GM23248 (cell line): ENCODE results near the gene PIH1D1. TPM values are rescaled to one million over a fixed set of nuclear protein-coding genes. Genes with fewer than 3 reads are reported as not detected.

Experiments used
- DNase-seq: peaks from one replicate; pipeline ENCODE4 v3.0.0-alpha.2; 2015
- H2AFZ ChIP-seq: fragments of 200-600 bp; sonication (generic); 2 replicates; pipeline ENCODE4 v1.6.1; 2016; ENCODE audit warnings: antibody characterized with exemption
- H3F3A ChIP-seq: fragments of 200-600 bp; sonication (generic); 2 replicates; pipeline ENCODE4 v1.6.1; 2016; ENCODE audit warnings: mild to moderate bottlenecking, antibody characterized with exemption, mixed run types; ENCODE audit not compliant: insufficient read depth
- H3K27ac ChIP-seq: fragments of 200-600 bp; sonication (generic); 2 replicates; pipeline ENCODE4 v1.5.1; 2016; ENCODE audit warnings: mild to moderate bottlenecking
- H3K27me3 ChIP-seq: fragments of 200-600 bp; sonication (generic); replicated peaks from 2 replicates; pipeline ENCODE4 v1.6.1; 2016; ENCODE audit warnings: mild to moderate bottlenecking; ENCODE audit not compliant: insufficient read depth
- H3K36me3 ChIP-seq: fragments of 200-600 bp; sonication (generic); 2 replicates; pipeline ENCODE4 v1.6.1; 2016; ENCODE audit warnings: low read depth, mild to moderate bottlenecking
- H3K4me1 ChIP-seq: fragments of 200-600 bp; sonication (generic); 2 replicates; pipeline ENCODE4 v1.6.1; 2016; ENCODE audit warnings: mild to moderate bottlenecking; ENCODE audit not compliant: insufficient read depth
- H3K4me2 ChIP-seq: fragments of 200-600 bp; sonication (generic); one replicate; pipeline ENCODE4 v1.6.1; 2016; ENCODE audit warnings: mild to moderate bottlenecking; ENCODE audit not compliant: unreplicated experiment
- H3K4me3 ChIP-seq: fragments of 200-600 bp; sonication (generic); 2 replicates; pipeline ENCODE4 v1.5.1; 2016; ENCODE audit warnings: mild to moderate bottlenecking
- H3K79me2 ChIP-seq: fragments of 200-600 bp; sonication (generic); 2 replicates; pipeline ENCODE4 v1.6.1; 2016; ENCODE audit warnings: mild to moderate bottlenecking; ENCODE audit not compliant: insufficient read depth
- H3K9ac ChIP-seq: fragments of 200-600 bp; sonication (generic); 2 replicates; pipeline ENCODE4 v1.6.1; 2016; ENCODE audit warnings: mild to moderate bottlenecking
- H3K9me2 ChIP-seq: fragments of 200-600 bp; sonication (generic); 2 replicates; pipeline ENCODE4 v1.6.1; 2016; ENCODE audit warnings: mixed run types, mild to moderate bottlenecking, moderate library complexity; ENCODE audit not compliant: insufficient read depth
- H3K9me3 ChIP-seq: fragments of 200-600 bp; sonication (generic); one replicate; pipeline ENCODE4 v1.6.1; 2017; ENCODE audit warnings: low read depth
- H4K20me1 ChIP-seq: fragments of 200-600 bp; sonication (generic); 2 replicates; pipeline ENCODE4 v1.6.0; 2016; ENCODE audit not compliant: insufficient read depth
- EZH2 ChIP-seq: fragments of 200-600 bp; sonication (generic); IDR thresholded peaks from 2 replicates; pipeline ENCODE4 v1.6.1; 2018; ENCODE audit warnings: antibody characterized with exemption, mild to moderate bottlenecking; ENCODE audit not compliant: insufficient read depth, poor library complexity, severe bottlenecking
- EZH2phosphoT487 ChIP-seq: fragments of 200-600 bp; sonication (generic); IDR thresholded peaks from 2 replicates; pipeline ENCODE4 v1.6.1; 2018; ENCODE audit warnings: antibody characterized with exemption, moderate library complexity, mild to moderate bottlenecking, low read depth; ENCODE audit not compliant: insufficient read depth
- WGBS, 2 experiments: methylation state at CpG; one replicate each; pipeline ENCODE4 v1.1.6; 2015 to 2017; ENCODE audit warnings: low lambda C conversion rate in 2 of 2, low coverage in 1 of 2; ENCODE audit errors: missing lambda C conversion rate in 2 of 2; 5-methylcytosine and 5-hydroxymethylcytosine counted together
- in situ Hi-C: fragments of 300-500 bp; cut with MboI; formaldehyde crosslinking; loops from 2 replicates; pipeline ENCODE4 v1.15.0; 2020
- polyA plus RNA-seq: library from polyadenylated mRNA; unstranded; fragments of >200 nt; fragmentation: Nextera tagmentation; extraction: Ambion mirVana; gene quantifications from 2 replicates; pipeline ENCODE4 v1.2.1, GENCODE V29; 2016
- total RNA-seq: library from RNA; depleted of rRNA; stranded (reverse); fragments of >200 nt; shearing (Covaris generic); gene quantifications from 2 replicates; pipeline ENCODE4 v1.2.3, GENCODE V29; 2014

PIH1D1 gene
- total and polyA plus RNA-seq, 2 experiments from 2014 or later = 73.5 to 90.2 TPM

DNA sequence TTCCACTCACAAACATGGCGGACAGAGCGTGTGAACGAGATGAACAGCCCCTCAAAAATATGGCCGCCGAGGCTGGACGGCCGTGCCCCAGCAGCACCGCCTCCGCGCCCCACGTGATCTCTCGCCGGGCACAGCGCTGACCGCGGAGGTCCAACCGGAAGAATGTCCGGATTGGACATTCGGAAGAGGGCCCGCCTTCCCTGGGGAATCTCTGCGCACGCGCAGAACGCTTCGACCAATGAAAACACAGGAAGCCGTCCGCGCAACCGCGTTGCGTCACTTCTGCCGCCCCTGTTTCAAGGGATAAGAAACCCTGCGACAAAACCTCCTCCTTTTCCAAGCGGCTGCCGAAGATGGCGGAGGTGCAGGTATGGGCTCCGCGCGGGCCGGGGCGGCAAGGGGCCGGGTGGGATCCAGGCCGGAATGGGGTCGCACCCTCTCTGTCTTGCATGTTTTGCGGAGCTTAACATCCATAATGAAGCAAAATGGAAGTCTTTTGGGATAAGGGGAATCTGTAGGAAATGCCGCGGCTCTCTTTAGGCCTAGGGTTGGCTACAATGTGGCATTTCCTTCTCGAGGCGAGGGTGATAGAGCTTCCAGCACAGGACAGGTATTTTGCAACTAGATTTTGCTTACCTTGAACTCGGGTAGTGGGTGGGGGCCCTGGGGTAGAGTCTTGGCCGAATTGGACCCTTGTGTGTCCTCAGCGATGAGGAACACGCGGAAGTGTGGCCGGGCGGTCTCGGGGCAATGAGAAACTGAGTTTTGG, 35.8 kb upstream of the PIH1D1 start, which contains the start of gene RPL13A:
RPL13A (plus strand) TSS at position 332 of the 769 bp plus-strand sequence; CDS start at position 354, 22 bp downstream.
- Histone ChIP-seq H3K27me3 (no peaks in the 10 kb centered on the region), H4K20me1 (peaks cover 12% of the 10 kb centered on the region; the same call in 1 of the 2 replicates), H3K4me2 (peak within 1 kb of the TSS; percentile 99), H2AFZ (peak within 1 kb of the TSS; percentile 81), H3K79me2 (peaks cover 45% of the 10 kb centered on the region), H3K27ac (peak within 1 kb of the TSS; percentile 86), H3K36me3 (peaks cover 35% of the 10 kb centered on the region), H3K9ac (peak within 1 kb of the TSS; percentile 99), H3F3A (peaks cover 42% of the 10 kb centered on the region), H3K9me2 (no peaks in the 10 kb centered on the region), H3K4me1 (peaks cover 7% of the 10 kb centered on the region; the same call in 1 of the 2 replicates), H3K4me3 (peak within 1 kb of the TSS; percentile 92), H3K9me3 (no peaks in the 10 kb centered on the region)
- peak; percentile 99 for DNase-seq
- WGBS, 2 experiments = 1 to 2% methylated on average over 57 of the region's 57 CpGs
- in situ Hi-C loops = no loop called here
- TF ChIP-seq EZH2 (no peak), EZH2phosphoT487 (no peak)

- Histone ChIP-seq H3K27ac (no peak overlapping the region), H3K9ac (peak overlapping the region; percentile 22; the same call in 1 of the 2 replicates), H4K20me1 (peaks cover 12% of the 10 kb centered on the region; the same call in 1 of the 2 replicates), H3K4me3 (no peak overlapping the region), H3K9me2 (no peaks in the 10 kb centered on the region), H3K4me1 (peaks cover 7% of the 10 kb centered on the region; the same call in 1 of the 2 replicates), H3K27me3 (no peaks in the 10 kb centered on the region), H3K9me3 (no peaks in the 10 kb centered on the region), H3F3A (peaks cover 35% of the 10 kb centered on the region), H3K79me2 (peaks cover 44% of the 10 kb centered on the region), H3K4me2 (no peak overlapping the region), H3K36me3 (peaks cover 29% of the 10 kb centered on the region), H2AFZ (peak overlapping the region; percentile 81)
- WGBS, 2 experiments = 67 to 68% methylated on average over 23 of the region's 23 CpGs
- in situ Hi-C loops = no loop called here
- no peak for TF ChIP-seq EZH2phosphoT487
- no peak for TF ChIP-seq EZH2
- no peak for DNase-seq
Measured at GRCh38 chr19:49486710-49487276, 35.2 kb upstream of the PIH1D1 start.

- Histone ChIP-seq H3K9ac (no peak overlapping the region), H3K4me3 (no peak overlapping the region), H2AFZ (peak overlapping the region; percentile 81; the same call in 1 of the 2 replicates), H4K20me1 (peaks cover 12% of the 10 kb centered on the region; the same call in 1 of the 2 replicates), H3K4me2 (no peak overlapping the region), H3K79me2 (peaks cover 39% of the 10 kb centered on the region), H3K27ac (no peak overlapping the region), H3K4me1 (peaks cover 7% of the 10 kb centered on the region; the same call in 1 of the 2 replicates), H3K36me3 (peaks cover 24% of the 10 kb centered on the region), H3F3A (peaks cover 31% of the 10 kb centered on the region), H3K9me3 (no peaks in the 10 kb centered on the region), H3K9me2 (no peaks in the 10 kb centered on the region), H3K27me3 (no peaks in the 10 kb centered on the region)
- TF ChIP-seq EZH2phosphoT487 (no peak), EZH2 (no peak)
- no peak for DNase-seq
- 91 to 92% methylated on average over 7 of the region's 7 CpGs for WGBS, 2 experiments
- in situ Hi-C loops = no loop called here
Measured at GRCh38 chr19:49486232-49486631, 34.6 kb upstream of the PIH1D1 start.

DNA sequence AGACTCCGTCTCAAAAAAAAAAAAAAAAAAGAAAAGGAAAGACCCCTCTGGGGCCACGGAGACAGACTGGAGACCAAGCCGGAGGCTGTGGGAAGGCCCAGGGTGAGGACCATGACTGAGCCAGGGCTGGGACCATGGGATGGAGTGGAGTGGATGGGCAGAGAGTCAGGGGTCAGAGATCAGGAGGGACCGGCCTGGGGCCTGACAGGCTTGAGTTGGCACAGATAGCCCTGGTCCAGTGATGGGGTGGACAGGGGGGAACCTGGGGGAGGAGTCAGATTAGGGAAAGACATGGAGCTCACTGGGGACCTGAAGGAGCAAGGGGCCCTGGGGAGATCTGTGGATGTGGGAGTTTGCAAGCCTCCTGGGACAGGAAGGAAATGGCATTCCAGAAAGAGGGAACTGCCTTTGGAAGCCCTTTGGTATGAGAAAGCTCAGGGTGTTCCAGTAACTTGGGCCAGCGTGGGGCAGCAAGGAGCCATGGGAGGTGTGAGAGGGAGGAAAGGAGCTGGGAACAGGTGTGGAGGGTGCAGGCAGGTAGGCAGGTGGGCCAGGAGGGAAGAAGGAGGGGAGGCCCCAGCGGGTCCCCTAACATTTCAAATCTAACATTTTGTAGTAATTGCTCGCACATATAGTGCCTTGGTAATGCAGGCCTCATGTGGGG, 29.5 kb upstream of the PIH1D1 start:
- no peaks in the 10 kb centered on the region for H3K9me2 ChIP-seq
- no peaks in the 10 kb centered on the region for H4K20me1 ChIP-seq
- no peak overlapping the region for H3K27ac ChIP-seq
- TF ChIP-seq EZH2 (no peak), EZH2phosphoT487 (no peak)
- H3K4me2 ChIP-seq = no peak overlapping the region
- in situ Hi-C loops = no loop called here
- no peaks in the 10 kb centered on the region for H3K9me3 ChIP-seq
- no peak overlapping the region for H3K4me3 ChIP-seq
- no peak overlapping the region for H3K9ac ChIP-seq
- H3K36me3 ChIP-seq = no peaks in the 10 kb centered on the region
- H3K27me3 ChIP-seq = no peaks in the 10 kb centered on the region
- WGBS, 2 experiments = 84 to 91% methylated on average over 5 to 7 of the region's 7 CpGs
- no peaks in the 10 kb centered on the region for H3F3A ChIP-seq
- no peaks in the 10 kb centered on the region for H3K4me1 ChIP-seq
- no peak for DNase-seq
- no peaks in the 10 kb centered on the region for H3K79me2 ChIP-seq
- H2AFZ ChIP-seq = no peak overlapping the region
